Panc1 (cell line): Measurements from ENCODE around the gene ZNF492.

Experiments
- POLR2AphosphoS5 ChIP-seq: IDR thresholded peaks from 2 replicates; pipeline ENCODE4 v1.6.1; 2012; ENCODE audit warnings: mild to moderate bottlenecking, low read depth, low read length, moderate library complexity
- TCF7L2 ChIP-seq: IDR thresholded peaks from 2 replicates; pipeline ENCODE4 v1.6.1; 2011; ENCODE audit warnings: mild to moderate bottlenecking, low read depth, low read length, inconsistent platforms
- TF ChIP-seq, protein P1 (sequence below): fragments of 450-650 bp; IDR thresholded peaks from 2 replicates; pipeline ENCODE4 v1.5.1; 2017; ENCODE audit warnings: mild to moderate bottlenecking
- TF ChIP-seq, protein P2 (sequence below), 2 experiments: IDR thresholded peaks; 2 replicates each; pipeline ENCODE4 v1.6.1; 2011 to 2012; ENCODE audit warnings: low read depth in 2 of 2, control low read depth in 1 of 2, low read length in 1 of 2, mild to moderate bottlenecking in 1 of 2, moderate library complexity in 1 of 2; ENCODE audit not compliant: insufficient read depth in 1 of 2

DNA sequence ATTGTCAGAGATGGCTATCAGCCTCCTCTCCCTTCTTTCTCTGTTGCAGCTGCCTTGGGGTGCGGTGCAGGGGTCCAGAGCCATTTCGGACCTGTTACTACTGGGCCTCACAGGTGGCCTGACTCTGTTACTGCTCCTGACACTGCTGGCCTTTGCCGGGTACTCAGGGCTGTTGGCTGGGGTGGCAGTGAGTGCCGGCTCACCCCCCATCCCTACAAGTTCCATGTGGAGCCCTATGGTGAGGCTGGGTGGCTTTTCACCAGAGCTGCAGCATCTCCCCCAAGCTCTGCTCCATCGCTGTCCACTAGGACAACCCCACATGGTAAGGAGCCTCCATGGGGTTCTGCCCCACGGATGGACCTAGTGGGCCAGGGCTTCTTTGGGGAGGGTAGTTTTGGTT is 13.7 kb upstream of the ZNF492 start:
- TF ChIP-seq, protein P1, sequence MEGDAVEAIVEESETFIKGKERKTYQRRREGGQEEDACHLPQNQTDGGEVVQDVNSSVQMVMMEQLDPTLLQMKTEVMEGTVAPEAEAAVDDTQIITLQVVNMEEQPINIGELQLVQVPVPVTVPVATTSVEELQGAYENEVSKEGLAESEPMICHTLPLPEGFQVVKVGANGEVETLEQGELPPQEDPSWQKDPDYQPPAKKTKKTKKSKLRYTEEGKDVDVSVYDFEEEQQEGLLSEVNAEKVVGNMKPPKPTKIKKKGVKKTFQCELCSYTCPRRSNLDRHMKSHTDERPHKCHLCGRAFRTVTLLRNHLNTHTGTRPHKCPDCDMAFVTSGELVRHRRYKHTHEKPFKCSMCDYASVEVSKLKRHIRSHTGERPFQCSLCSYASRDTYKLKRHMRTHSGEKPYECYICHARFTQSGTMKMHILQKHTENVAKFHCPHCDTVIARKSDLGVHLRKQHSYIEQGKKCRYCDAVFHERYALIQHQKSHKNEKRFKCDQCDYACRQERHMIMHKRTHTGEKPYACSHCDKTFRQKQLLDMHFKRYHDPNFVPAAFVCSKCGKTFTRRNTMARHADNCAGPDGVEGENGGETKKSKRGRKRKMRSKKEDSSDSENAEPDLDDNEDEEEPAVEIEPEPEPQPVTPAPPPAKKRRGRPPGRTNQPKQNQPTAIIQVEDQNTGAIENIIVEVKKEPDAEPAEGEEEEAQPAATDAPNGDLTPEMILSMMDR, result no peak
- TF ChIP-seq TCF7L2, result no peak
- no peak for TF ChIP-seq POLR2AphosphoS5
- TF ChIP-seq, protein P2, sequence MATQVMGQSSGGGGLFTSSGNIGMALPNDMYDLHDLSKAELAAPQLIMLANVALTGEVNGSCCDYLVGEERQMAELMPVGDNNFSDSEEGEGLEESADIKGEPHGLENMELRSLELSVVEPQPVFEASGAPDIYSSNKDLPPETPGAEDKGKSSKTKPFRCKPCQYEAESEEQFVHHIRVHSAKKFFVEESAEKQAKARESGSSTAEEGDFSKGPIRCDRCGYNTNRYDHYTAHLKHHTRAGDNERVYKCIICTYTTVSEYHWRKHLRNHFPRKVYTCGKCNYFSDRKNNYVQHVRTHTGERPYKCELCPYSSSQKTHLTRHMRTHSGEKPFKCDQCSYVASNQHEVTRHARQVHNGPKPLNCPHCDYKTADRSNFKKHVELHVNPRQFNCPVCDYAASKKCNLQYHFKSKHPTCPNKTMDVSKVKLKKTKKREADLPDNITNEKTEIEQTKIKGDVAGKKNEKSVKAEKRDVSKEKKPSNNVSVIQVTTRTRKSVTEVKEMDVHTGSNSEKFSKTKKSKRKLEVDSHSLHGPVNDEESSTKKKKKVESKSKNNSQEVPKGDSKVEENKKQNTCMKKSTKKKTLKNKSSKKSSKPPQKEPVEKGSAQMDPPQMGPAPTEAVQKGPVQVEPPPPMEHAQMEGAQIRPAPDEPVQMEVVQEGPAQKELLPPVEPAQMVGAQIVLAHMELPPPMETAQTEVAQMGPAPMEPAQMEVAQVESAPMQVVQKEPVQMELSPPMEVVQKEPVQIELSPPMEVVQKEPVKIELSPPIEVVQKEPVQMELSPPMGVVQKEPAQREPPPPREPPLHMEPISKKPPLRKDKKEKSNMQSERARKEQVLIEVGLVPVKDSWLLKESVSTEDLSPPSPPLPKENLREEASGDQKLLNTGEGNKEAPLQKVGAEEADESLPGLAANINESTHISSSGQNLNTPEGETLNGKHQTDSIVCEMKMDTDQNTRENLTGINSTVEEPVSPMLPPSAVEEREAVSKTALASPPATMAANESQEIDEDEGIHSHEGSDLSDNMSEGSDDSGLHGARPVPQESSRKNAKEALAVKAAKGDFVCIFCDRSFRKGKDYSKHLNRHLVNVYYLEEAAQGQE (IDR thresholded peaks at IDR 0.05; ENCODE audit: insufficient read depth in 1 of 2, low read depth in 2 of 2, low read length in 1 of 2), result no peak
